K562 (cell line): ENCODE measurements around the gene GPR119. TPM values are rescaled to one million over a fixed set of nuclear protein-coding genes. Genes with fewer than 3 reads are reported as not detected.
A peak's percentile ranks its signal among the peaks of the same experiment; 100 is the strongest.

Source experiments
- ARNT ChIP-seq, 2 experiments: fragments of 450-650 bp; IDR thresholded peaks; 2 replicates each; pipeline ENCODE4 v1.6.1; 2016; ENCODE audit warnings: mild to moderate bottlenecking in 1 of 2
- CLOCK ChIP-seq: fragments of 250-450 bp; sonication (Bioruptor Pico); IDR thresholded peaks from 2 replicates; pipeline ENCODE4 v1.4.0; 2020; ENCODE audit warnings: mild to moderate bottlenecking, moderate library complexity, borderline replicate concordance
- CREBBP ChIP-seq: IDR thresholded peaks from one replicate; pipeline ENCODE4 v1.6.1; 2012; ENCODE audit warnings: low read depth, mild to moderate bottlenecking, control low read depth, inconsistent platforms, low read length
- DLX4 ChIP-seq: fragments of 250-450 bp; sonication (Bioruptor Pico); IDR thresholded peaks from 2 replicates; pipeline ENCODE4 v1.6.1; 2021; ENCODE audit warnings: mild to moderate bottlenecking
- GABPA ChIP-seq: fragments of 200-800 bp; sonication (Bioruptor generic); conservative IDR thresholded peaks from 2 replicates; pipeline ENCODE4 v1.6.1; 2016; ENCODE audit warnings: low read depth, missing genetic modification characterization, missing compliant biosample characterization
- HDAC6 ChIP-seq: IDR thresholded peaks from 2 replicates; pipeline ENCODE4 v1.6.1; 2012; ENCODE audit warnings: low read depth, mild to moderate bottlenecking, control low read depth, inconsistent platforms, low read length, moderate library complexity
- JUNB ChIP-seq: fragments of 450-650 bp; formaldehyde crosslinking; conservative IDR thresholded peaks from 2 replicates; pipeline ENCODE4 v1.4.0; 2020; ENCODE audit warnings: mild to moderate bottlenecking
- MTF1 ChIP-seq: fragments of 250-450 bp; sonication (Bioruptor Pico); IDR thresholded peaks from 2 replicates; pipeline ENCODE4 v1.9.0; 2021; ENCODE audit warnings: moderate library complexity, mild to moderate bottlenecking, inconsistent platforms, borderline replicate concordance
- RCOR1 ChIP-seq, 2 experiments: IDR thresholded peaks; 2 replicates each; pipeline ENCODE4 v1.6.1; 2012; ENCODE audit warnings: low read depth in 2 of 2, low read length in 2 of 2, borderline replicate concordance in 1 of 2, improper control_type of control experiment in 1 of 2
- SIRT6 ChIP-seq: IDR thresholded peaks from one replicate; pipeline ENCODE4 v1.6.1; 2012; ENCODE audit warnings: low read depth, mild to moderate bottlenecking, control low read depth, inconsistent platforms, low read length, moderate library complexity
- SMARCE1 ChIP-seq: fragments of 450-650 bp; IDR thresholded peaks from 2 replicates; pipeline ENCODE4 v1.7.1; 2016; ENCODE audit warnings: mild to moderate bottlenecking
- TGIF2 ChIP-seq: sonication (generic); formaldehyde crosslinking; IDR thresholded peaks from 2 replicates; pipeline ENCODE4 v1.8.1; 2022; ENCODE audit warnings: mild to moderate bottlenecking, missing genetic modification reagents, moderate library complexity
- TRIM24 ChIP-seq, 2 experiments: fragments of 450-650 bp; IDR thresholded peaks; 2 replicates each; pipeline ENCODE4 v1.6.1; 2016
- ZFPM2 ChIP-seq: fragments of 250-450 bp; sonication (Bioruptor Pico); IDR thresholded peaks from 2 replicates; pipeline ENCODE4 v1.5.1; 2022; ENCODE audit warnings: mild to moderate bottlenecking
- polyA plus RNA-seq, 8 experiments: library from polyadenylated mRNA; depleted of rRNA in 4 of 8; stranded (reverse) in 5 of 8; unstranded in 3 of 8; fragments of >200 nt; fragmentation: Nextera tagmentation in 2 of 8; fragmentation: Illumina TruSeq in 1 of 8; extraction: Ambion mirVana in 2 of 8; extraction: Trizol in 1 of 8; gene quantifications; 2 replicates each; pipeline versions ENCODE4 v1.2.1 to v1.2.3, GENCODE V29; 2011 to 2014; ENCODE audit warnings: inconsistent platforms in 1 of 8, missing spikeins in 1 of 8
- total RNA-seq, 7 experiments: library from RNA; depleted of rRNA in 6 of 7; stranded (reverse); fragments of >200 nt in 6 of 7; fragmentation: Illumina TruSeq in 2 of 7; extraction: Trizol in 2 of 7; gene quantifications; 2 replicates each; pipeline versions ENCODE4 v1.2.1 to v1.2.3, GENCODE V29; 2011 to 2021; ENCODE audit warnings: low replicate concordance in 1 of 7
- TF ChIP-seq, protein P1 (sequence below): sonication (generic); formaldehyde crosslinking; IDR thresholded peaks from 2 replicates; pipeline ENCODE4 v1.8.0; 2022; ENCODE audit warnings: mild to moderate bottlenecking, missing genetic modification reagents, borderline replicate concordance
- TF ChIP-seq, protein P2 (sequence below): fragments of 450-650 bp; IDR thresholded peaks from 2 replicates; pipeline ENCODE4 v1.6.1; 2016; ENCODE audit warnings: mild to moderate bottlenecking
- TF ChIP-seq, protein P3 (sequence below): IDR thresholded peaks from 2 replicates; pipeline ENCODE4 v1.6.1; 2011; ENCODE audit warnings: borderline replicate concordance, low read depth, mild to moderate bottlenecking, moderate library complexity, low read length; ENCODE audit not compliant: insufficient read depth, poor library complexity, severe bottlenecking

The GPR119 gene
- total and polyA plus RNA-seq, 9 of the 15 experiments (the other 6 are each of a cell fraction or from before 2014, with no cell fraction given): not detected

GRCh38 chrX:130418066-130418465, 32.6 kb upstream of the GPR119 start (continued):
- TF ChIP-seq TGIF2 (CRISPR knock-in tag) (no peak), HDAC6 (no peak), SIRT6 (no peak), TRIM24 (IDR thresholded peaks at IDR 0.05) (0 out of 4 replicates have a peak, but pooled peaks of 1 of the 2 experiments have one; percentile 13), MTF1 (CRISPR knock-in tag) (no peak), JUNB (no peak), ARNT (IDR thresholded peaks at IDR 0.05) (no peak), SMARCE1 (peak; percentile 21; the same call in 1 of the 2 replicates), DLX4 (CRISPR knock-in tag) (no peak), CREBBP (no peak), GABPA (no peak), ZFPM2 (no peak), CLOCK (CRISPR knock-in tag) (no peak), RCOR1 (IDR thresholded peaks at IDR 0.05; ENCODE audit: borderline replicate concordance in 1 of 2, low read depth in 2 of 2, low read length in 2 of 2) (0 out of 4 replicates have a peak, but pooled peaks of 1 of the 2 experiments have one; percentile 48)
- TF ChIP-seq, protein P1, sequence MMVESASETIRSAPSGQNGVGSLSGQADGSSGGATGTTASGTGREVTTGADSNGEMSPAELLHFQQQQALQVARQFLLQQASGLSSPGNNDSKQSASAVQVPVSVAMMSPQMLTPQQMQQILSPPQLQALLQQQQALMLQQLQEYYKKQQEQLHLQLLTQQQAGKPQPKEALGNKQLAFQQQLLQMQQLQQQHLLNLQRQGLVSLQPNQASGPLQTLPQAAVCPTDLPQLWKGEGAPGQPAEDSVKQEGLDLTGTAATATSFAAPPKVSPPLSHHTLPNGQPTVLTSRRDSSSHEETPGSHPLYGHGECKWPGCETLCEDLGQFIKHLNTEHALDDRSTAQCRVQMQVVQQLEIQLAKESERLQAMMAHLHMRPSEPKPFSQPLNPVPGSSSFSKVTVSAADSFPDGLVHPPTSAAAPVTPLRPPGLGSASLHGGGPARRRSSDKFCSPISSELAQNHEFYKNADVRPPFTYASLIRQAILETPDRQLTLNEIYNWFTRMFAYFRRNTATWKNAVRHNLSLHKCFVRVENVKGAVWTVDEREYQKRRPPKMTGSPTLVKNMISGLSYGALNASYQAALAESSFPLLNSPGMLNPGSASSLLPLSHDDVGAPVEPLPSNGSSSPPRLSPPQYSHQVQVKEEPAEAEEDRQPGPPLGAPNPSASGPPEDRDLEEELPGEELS: no peak
- TF ChIP-seq, protein P2, sequence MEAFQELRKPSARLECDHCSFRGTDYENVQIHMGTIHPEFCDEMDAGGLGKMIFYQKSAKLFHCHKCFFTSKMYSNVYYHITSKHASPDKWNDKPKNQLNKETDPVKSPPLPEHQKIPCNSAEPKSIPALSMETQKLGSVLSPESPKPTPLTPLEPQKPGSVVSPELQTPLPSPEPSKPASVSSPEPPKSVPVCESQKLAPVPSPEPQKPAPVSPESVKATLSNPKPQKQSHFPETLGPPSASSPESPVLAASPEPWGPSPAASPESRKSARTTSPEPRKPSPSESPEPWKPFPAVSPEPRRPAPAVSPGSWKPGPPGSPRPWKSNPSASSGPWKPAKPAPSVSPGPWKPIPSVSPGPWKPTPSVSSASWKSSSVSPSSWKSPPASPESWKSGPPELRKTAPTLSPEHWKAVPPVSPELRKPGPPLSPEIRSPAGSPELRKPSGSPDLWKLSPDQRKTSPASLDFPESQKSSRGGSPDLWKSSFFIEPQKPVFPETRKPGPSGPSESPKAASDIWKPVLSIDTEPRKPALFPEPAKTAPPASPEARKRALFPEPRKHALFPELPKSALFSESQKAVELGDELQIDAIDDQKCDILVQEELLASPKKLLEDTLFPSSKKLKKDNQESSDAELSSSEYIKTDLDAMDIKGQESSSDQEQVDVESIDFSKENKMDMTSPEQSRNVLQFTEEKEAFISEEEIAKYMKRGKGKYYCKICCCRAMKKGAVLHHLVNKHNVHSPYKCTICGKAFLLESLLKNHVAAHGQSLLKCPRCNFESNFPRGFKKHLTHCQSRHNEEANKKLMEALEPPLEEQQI: no peak
- TF ChIP-seq, protein P3, sequence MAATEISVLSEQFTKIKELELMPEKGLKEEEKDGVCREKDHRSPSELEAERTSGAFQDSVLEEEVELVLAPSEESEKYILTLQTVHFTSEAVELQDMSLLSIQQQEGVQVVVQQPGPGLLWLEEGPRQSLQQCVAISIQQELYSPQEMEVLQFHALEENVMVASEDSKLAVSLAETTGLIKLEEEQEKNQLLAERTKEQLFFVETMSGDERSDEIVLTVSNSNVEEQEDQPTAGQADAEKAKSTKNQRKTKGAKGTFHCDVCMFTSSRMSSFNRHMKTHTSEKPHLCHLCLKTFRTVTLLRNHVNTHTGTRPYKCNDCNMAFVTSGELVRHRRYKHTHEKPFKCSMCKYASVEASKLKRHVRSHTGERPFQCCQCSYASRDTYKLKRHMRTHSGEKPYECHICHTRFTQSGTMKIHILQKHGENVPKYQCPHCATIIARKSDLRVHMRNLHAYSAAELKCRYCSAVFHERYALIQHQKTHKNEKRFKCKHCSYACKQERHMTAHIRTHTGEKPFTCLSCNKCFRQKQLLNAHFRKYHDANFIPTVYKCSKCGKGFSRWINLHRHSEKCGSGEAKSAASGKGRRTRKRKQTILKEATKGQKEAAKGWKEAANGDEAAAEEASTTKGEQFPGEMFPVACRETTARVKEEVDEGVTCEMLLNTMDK: no peak
